GM21619 (cell line): ENCODE results near the gene SUSD6.
"Not testable (repeated sequence)": the region's sequence is repeated elsewhere in the genome, so short reads cannot be mapped to it uniquely, and the experiment has no call there.

Experiments used
- ATAC-seq: cut with Tn5 transposase; IDR thresholded peaks from one replicate; pipeline ENCODE4 v1.9.1; 2021; ENCODE audit not compliant: unreplicated experiment

Gene SUSD6

GRCh38 chr14:69711065-69711464 lies 99.7 kb downstream of the SUSD6 start:
- no peak for ATAC-seq

GRCh38 chr14:69711477-69711876 lies 100.1 kb downstream of the SUSD6 start:
- no peak for ATAC-seq

DNA sequence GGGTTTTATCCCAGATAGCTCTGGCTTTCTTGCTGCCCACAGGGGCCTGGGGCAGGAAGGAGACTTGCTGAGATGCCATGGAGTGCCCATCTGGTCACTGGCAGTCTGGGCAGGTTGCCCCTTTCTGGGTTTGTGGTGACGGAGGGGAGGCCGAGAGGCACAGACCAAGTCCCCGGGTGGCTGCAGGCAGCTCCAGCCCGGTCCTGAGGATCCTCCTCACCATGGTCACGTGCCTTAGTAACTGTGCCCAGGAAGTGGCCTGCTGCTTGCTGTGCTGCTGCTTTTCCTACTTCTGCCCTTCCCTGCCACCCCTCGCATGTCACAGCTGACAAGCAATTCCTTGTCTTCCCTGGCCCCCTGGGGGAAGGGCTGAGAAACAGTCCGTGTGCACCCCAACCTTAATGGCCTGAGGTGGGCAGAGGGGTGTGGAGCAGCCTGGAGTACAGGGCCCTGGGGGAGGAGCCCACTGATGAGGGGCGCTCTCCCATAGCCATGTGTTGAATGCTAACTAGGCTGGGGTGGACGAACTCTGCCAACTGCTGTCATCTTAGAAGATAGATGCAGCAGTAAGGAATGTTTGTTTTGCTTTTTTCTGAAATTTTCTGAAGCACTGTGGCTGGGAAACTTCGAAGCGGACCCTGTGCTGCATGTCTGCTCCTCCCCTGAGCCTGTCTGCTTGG lies 100.6 kb downstream of the SUSD6 start:
- no peak for ATAC-seq

DNA sequence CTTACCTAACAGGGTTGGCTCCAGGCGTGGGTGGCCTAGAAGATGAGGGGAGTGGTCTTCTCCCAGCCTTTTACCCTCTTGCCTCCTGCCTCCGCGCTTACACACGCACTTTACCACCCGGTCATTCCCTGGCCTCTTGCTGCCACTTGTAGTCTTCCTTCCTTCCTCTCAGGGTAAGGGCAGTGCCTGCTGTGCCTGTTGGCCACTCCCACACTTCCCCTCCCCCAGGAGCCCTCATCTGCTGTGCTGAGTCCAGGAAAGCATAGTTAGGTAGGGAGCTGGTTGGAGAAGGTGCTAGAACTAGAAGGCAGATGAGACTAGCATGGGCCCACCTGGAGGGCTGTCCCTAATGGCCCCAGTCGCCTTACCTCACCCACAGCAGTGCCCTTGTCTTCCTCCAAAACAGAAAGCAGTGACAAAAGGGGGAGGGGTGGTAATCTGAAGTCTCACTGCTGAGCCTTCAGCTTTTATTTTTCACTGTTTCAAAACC lies 101.2 kb downstream of the SUSD6 start:
- ATAC-seq, result no peak

- no peak for ATAC-seq
Measured at GRCh38 chr14:69713209-69713781, 101.9 kb downstream of the SUSD6 start.

DNA sequence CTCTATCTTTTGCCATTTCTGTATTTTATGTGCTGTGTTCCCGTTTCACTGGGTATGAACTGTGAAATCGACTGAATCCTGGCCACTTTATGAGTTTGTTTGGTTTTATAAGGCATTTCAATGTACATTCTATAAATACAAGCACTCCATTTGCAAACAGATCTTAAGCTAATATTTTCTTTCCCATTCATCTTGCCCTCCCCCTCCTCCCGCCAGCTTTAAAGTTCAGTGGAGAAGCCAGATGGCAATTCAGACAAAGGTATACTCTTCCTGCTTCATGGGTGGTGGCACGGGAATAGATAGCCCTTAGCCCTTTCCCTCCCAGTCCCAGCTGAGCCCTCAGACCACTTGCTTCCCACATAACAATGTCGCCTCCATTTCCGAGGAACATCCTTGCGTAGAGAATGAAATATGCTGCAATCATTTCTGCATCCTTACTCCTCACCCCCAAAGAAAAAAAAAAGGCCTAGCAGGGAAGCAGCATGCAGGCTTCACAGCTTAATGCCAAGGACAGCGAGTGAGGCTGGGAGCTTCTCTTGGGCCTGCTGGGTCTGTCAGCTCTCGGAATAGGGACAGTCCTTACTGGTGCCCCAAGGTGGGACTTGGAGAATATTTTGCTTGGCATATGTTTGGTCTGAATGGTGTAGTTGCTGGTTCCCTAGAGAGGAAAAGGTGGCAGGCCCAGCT lies 102.7 kb downstream of the SUSD6 start:
- no peak for ATAC-seq

GRCh38 chr14:69715725-69716477 lies 104.5 kb downstream of the SUSD6 start:
- ATAC-seq, result no peak

GRCh38 chr14:69716478-69717187 lies 105.2 kb downstream of the SUSD6 start:
- ATAC-seq, result no peak

GRCh38 chr14:69718614-69719013 lies 107.2 kb downstream of the SUSD6 start:
- ATAC-seq, result not testable (repeated sequence)

- ATAC-seq, result no peak
Measured at GRCh38 chr14:69719501-69719951, 108.1 kb downstream of the SUSD6 start.

DNA sequence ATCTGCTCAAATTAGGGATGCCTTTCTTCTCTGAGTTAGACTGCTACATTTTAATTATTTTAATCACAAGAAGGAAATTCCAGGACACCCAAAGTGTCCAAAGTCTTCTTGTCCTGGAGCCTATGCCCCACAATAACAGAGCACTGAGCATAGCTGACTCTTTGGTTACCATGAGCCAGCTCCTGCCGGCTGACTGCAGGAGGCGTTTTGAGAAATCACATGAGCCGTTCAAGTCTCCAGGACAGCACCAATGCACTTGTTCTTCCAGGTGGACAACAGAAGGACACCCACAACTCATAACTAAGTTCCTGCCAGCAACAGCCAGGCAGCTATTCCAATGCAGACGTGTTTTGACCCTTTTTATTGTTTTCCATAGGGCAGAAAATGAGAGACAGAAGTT lies 109.5 kb downstream of the SUSD6 start:
- no peak for ATAC-seq

GRCh38 chr14:69726761-69727511 lies 115.5 kb downstream of the SUSD6 start:
- ATAC-seq, result no peak

DNA sequence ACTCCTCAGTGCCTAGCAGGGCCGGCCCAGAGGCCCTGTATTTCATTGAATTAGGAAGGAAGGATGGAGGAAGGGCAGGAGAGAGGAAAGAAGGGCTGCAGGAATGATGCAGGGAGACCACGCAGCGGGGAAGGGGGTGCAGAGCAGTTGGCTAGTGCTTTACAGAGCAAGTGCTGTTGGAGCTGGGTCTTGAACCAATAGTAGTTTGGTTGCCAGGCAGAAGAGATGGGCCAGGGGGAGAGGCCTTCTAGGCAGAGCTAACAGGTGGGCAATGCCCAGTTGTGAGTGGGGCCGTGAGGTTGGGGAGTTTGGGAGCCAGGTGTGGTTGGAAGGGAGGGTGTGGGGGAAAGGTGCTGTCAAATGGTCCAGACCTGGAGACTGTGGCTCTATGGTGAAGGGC lies 116.5 kb downstream of the SUSD6 start:
- ATAC-seq, result no peak

GRCh38 chr14:69731919-69732598 lies 120.7 kb downstream of the SUSD6 start:
- not testable (repeated sequence) for ATAC-seq

- not testable (repeated sequence) for ATAC-seq
Measured at GRCh38 chr14:69736405-69736804, 125.0 kb downstream of the SUSD6 start.

- ATAC-seq, result no peak
Measured at GRCh38 chr14:69741055-69741454, 129.7 kb downstream of the SUSD6 start.

- ATAC-seq, result peak; percentile 53
Measured at GRCh38 chr14:69749956-69750355, 138.6 kb downstream of the SUSD6 start.

- no peak for ATAC-seq
Measured at GRCh38 chr14:69750495-69750894, 139.1 kb downstream of the SUSD6 start.

DNA sequence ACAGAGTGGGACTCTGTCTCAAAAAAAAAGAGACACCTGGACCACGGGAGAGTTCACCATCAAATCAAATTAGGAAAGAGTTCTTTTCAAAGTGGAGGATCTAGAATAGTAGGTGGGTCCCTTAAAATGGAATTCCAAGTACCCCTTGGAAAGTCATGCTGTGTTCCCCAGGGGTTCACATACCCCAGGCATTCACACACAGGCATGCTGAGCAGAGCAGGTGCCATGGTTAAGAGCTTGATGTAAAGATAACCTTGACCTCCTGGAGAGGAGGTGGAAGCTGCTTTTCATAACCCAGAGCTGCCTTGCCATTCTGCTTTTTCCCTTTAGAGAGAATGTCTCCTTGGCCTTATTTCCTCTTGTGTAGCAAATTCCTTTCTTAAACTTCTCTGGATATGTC lies 141.4 kb downstream of the SUSD6 start:
- no peak for ATAC-seq
